Measurements from ENCODE around the gene GADD45B. TPM values are rescaled to one million over a fixed set of nuclear protein-coding genes. Genes with fewer than 3 reads are reported as not detected.
"Not testable (repeated sequence)": the region's sequence is repeated elsewhere in the genome, so short reads cannot be mapped to it uniquely, and the experiment has no call there.

Gene GADD45B
- total RNA-seq, 2 experiments from 2014 or later = 59.2 to 61.4 TPM

GRCh38 chr19:2460245-2460644 lies 15.7 kb upstream of the GADD45B start:
- Mint-ChIP-seq H3K9me3 (ENCODE audit: insufficient read depth) (no peaks in the 10 kb centered on the region), H3K4me3 (no peak overlapping the region), H3K36me3 (ENCODE audit: low read depth) (peaks cover 8% of the 10 kb centered on the region), H3K27me3 (ENCODE audit: low read depth) (no peaks in the 10 kb centered on the region), H3K27ac (no peak overlapping the region), H3K4me1 (ENCODE audit: low read depth) (peaks cover 27% of the 10 kb centered on the region)
- CTCF ChIA-PET = interaction anchor here (1.4 to 1.5 kb wide), 2 partner anchors 160 to 177 kb away, joined by 4 read pairs; no protein-coding TSS in a partner anchor
- no peak for ATAC-seq
- POLR2A ChIA-PET = interaction anchor here (0.9 to 5.7 kb wide), 2 partner anchors 17 to 160 kb away, joined by 3 to 46 read pairs; partner anchors contain the start of gene GADD45B
- no peak for DNase-seq

- peaks cover 7% of the 10 kb centered on the region for H3K36me3 Mint-ChIP-seq (ENCODE audit: low read depth)
- H3K9me3 Mint-ChIP-seq (ENCODE audit: insufficient read depth) = no peaks in the 10 kb centered on the region
- peak; percentile 83 for DNase-seq
- peak overlapping the region; percentile 91 for H3K4me3 Mint-ChIP-seq
- peaks cover 22% of the 10 kb centered on the region for H3K4me1 Mint-ChIP-seq (ENCODE audit: low read depth)
- POLR2A ChIA-PET = interaction anchor here (1.2 to 5.7 kb wide), 5 partner anchors 11 to 159 kb away, joined by 3 to 46 read pairs (median 4); partner anchors contain the start of gene GADD45B
- CTCF ChIA-PET = interaction anchor here (0.7 to 4.2 kb wide), 6 partner anchors 12 to 379 kb away, joined by 3 to 21 read pairs (median 4); partner anchors contain the start of gene ZNF555
- ATAC-seq = peak; percentile 81
- no peaks in the 10 kb centered on the region for H3K27me3 Mint-ChIP-seq (ENCODE audit: low read depth)
- H3K27ac Mint-ChIP-seq = peak overlapping the region; percentile 91
These were observed 13.9 kb upstream of the GADD45B start for GRCh38 chr19:2461751-2462634.

GRCh38 chr19:2462635-2463421 lies 13.1 kb upstream of the GADD45B start:
- H3K9me3 Mint-ChIP-seq (ENCODE audit: insufficient read depth) = no peaks in the 10 kb centered on the region
- CTCF ChIA-PET = interaction anchor here (0.7 to 4.2 kb wide), 3 partner anchors 148 to 378 kb away, joined by 3 to 21 read pairs (median 4); partner anchors contain the start of gene ZNF555
- no peak for DNase-seq
- POLR2A ChIA-PET = interaction anchor here (1.2 to 5.7 kb wide), 5 partner anchors 10 to 158 kb away, joined by 3 to 46 read pairs (median 4); partner anchors contain the start of gene GADD45B
- H3K27ac Mint-ChIP-seq = peak overlapping the region; percentile 91
- no peak for ATAC-seq
- peaks cover 3% of the 10 kb centered on the region for H3K36me3 Mint-ChIP-seq (ENCODE audit: low read depth)
- peak overlapping the region; percentile 91 for H3K4me3 Mint-ChIP-seq
- no peaks in the 10 kb centered on the region for H3K27me3 Mint-ChIP-seq (ENCODE audit: low read depth)
- peaks cover 19% of the 10 kb centered on the region for H3K4me1 Mint-ChIP-seq (ENCODE audit: low read depth)

- H3K9me3 Mint-ChIP-seq (ENCODE audit: insufficient read depth); H3K36me3 Mint-ChIP-seq (ENCODE audit: low read depth); ATAC-seq; DNase-seq; H3K27me3 Mint-ChIP-seq (ENCODE audit: low read depth): not testable (repeated sequence)
- Mint-ChIP-seq H3K4me1 (ENCODE audit: low read depth) (peaks cover 23% of the 10 kb centered on the region), H3K4me3 (peak overlapping the region; percentile 53), H3K27ac (peak overlapping the region; percentile 69)
- CTCF ChIA-PET = interaction anchor here (1.0 to 4.2 kb wide), 4 partner anchors 89 to 155 kb away, joined by 3 to 21 read pairs (median 4); no protein-coding TSS in a partner anchor
- POLR2A ChIA-PET = interaction anchor here (1.0 to 5.7 kb wide), 3 partner anchors 13 to 147 kb away, joined by 4 to 46 read pairs (median 5); partner anchors contain the start of gene GADD45B
These were observed 12.2 kb upstream of the GADD45B start for GRCh38 chr19:2463694-2464093.

- Mint-ChIP-seq H3K9me3 (ENCODE audit: insufficient read depth) (no peaks in the 10 kb centered on the region), H3K4me3 (no peak overlapping the region), H3K4me1 (ENCODE audit: low read depth) (peaks cover 30% of the 10 kb centered on the region), H3K27me3 (ENCODE audit: low read depth) (no peaks in the 10 kb centered on the region), H3K27ac (no peak overlapping the region), H3K36me3 (ENCODE audit: low read depth) (peaks cover 3% of the 10 kb centered on the region)
- DNase-seq = no peak
- ChIA-PET CTCF (interaction anchor here (1.0 to 4.2 kb wide), 6 partner anchors 11 to 173 kb away, joined by 3 to 21 read pairs (median 4); partner anchors contain the start of gene GADD45B), POLR2A (interaction anchor here (1.0 to 5.7 kb wide), 2 partner anchors 13 to 145 kb away, joined by 5 to 46 read pairs; partner anchors contain the start of gene GADD45B)
- no peak for ATAC-seq
These were observed 11.5 kb upstream of the GADD45B start for GRCh38 chr19:2464389-2464788.

GRCh38 chr19:2468596-2468995 lies 7.3 kb upstream of the GADD45B start:
- POLR2A ChIA-PET = interaction anchor here (0.6 kb wide), 1 partner anchor 1537 kb away, joined by 3 read pairs; no protein-coding TSS in a partner anchor
- CTCF ChIA-PET = interaction anchor here (1.0 to 2.8 kb wide), 5 partner anchors 12 to 313 kb away, joined by 3 to 11 read pairs (median 6); partner anchors contain the start of gene LMNB2
- DNase-seq = no peak
- no peak overlapping the region for H3K27ac Mint-ChIP-seq
- ATAC-seq = no peak
- H3K4me3 Mint-ChIP-seq = no peak overlapping the region
- peaks cover 2% of the 10 kb centered on the region for H3K27me3 Mint-ChIP-seq (ENCODE audit: low read depth)
- peaks cover 21% of the 10 kb centered on the region for H3K4me1 Mint-ChIP-seq (ENCODE audit: low read depth)
- H3K36me3 Mint-ChIP-seq (ENCODE audit: low read depth) = no peaks in the 10 kb centered on the region
- H3K9me3 Mint-ChIP-seq (ENCODE audit: insufficient read depth) = no peaks in the 10 kb centered on the region

- ChIA-PET CTCF (interaction anchor here (1.0 to 2.8 kb wide), 8 partner anchors 13 to 313 kb away, joined by 3 to 20 read pairs (median 7); partner anchors contain the start of gene LMNB2), POLR2A (interaction anchor here (0.6 kb wide), 1 partner anchor 1536 kb away, joined by 3 read pairs; no protein-coding TSS in a partner anchor)
- H3K4me3 Mint-ChIP-seq = no peak overlapping the region
- H3K4me1 Mint-ChIP-seq (ENCODE audit: low read depth) = peaks cover 21% of the 10 kb centered on the region
- H3K36me3 Mint-ChIP-seq (ENCODE audit: low read depth) = no peaks in the 10 kb centered on the region
- H3K9me3 Mint-ChIP-seq (ENCODE audit: insufficient read depth) = no peaks in the 10 kb centered on the region
- ATAC-seq (peak; percentile 16), DNase-seq (peak; percentile 57)
- peaks cover 2% of the 10 kb centered on the region for H3K27me3 Mint-ChIP-seq (ENCODE audit: low read depth)
- H3K27ac Mint-ChIP-seq = peak overlapping the region; percentile 56
These were observed 6.6 kb upstream of the GADD45B start for GRCh38 chr19:2469102-2469914.

GRCh38 chr19:2469915-2470200 lies 6.1 kb upstream of the GADD45B start:
- H3K4me1 Mint-ChIP-seq (ENCODE audit: low read depth) = peaks cover 22% of the 10 kb centered on the region
- H3K36me3 Mint-ChIP-seq (ENCODE audit: low read depth); H3K9me3 Mint-ChIP-seq (ENCODE audit: insufficient read depth); ATAC-seq; H3K4me3 Mint-ChIP-seq; DNase-seq; H3K27me3 Mint-ChIP-seq (ENCODE audit: low read depth); POLR2A ChIA-PET: not testable (repeated sequence)
- CTCF ChIA-PET = interaction anchor here (1.4 to 2.7 kb wide), 6 partner anchors 13 to 151 kb away, joined by 3 to 20 read pairs (median 7); partner anchors contain the start of gene LMNB2
- H3K27ac Mint-ChIP-seq = peak overlapping the region; percentile 56

- H3K27ac Mint-ChIP-seq = peak overlapping the region; percentile 46
- H3K4me3 Mint-ChIP-seq = peak overlapping the region; percentile 86
- peaks cover 20% of the 10 kb centered on the region for H3K4me1 Mint-ChIP-seq (ENCODE audit: low read depth)
- CTCF ChIA-PET = interaction anchor here (0.6 to 6.6 kb wide), 19 partner anchors 13 to 275 kb away, joined by 3 to 162 read pairs (median 4); partner anchors contain the start of gene LMNB2
- H3K27me3 Mint-ChIP-seq (ENCODE audit: low read depth) = peaks cover 2% of the 10 kb centered on the region
- ATAC-seq = peak; percentile 31
- H3K36me3 Mint-ChIP-seq (ENCODE audit: low read depth) = peaks cover 27% of the 10 kb centered on the region
- DNase-seq = peak; percentile 90
- POLR2A ChIA-PET = interaction anchor here (0.5 to 5.3 kb wide), 7 partner anchors 87 to 731 kb away, joined by 3 to 143 read pairs (median 58); no protein-coding TSS in a partner anchor
- H3K9me3 Mint-ChIP-seq (ENCODE audit: insufficient read depth) = no peaks in the 10 kb centered on the region
These were observed 1.5 kb upstream of the GADD45B start for GRCh38 chr19:2474232-2475017.

Measured in activated CD8-positive, alpha-beta T cell treated with anti-CD3 and anti-CD28 coated beads, Interleukin-2, amount 10 ng/mL, durations not matched to agents 7 days and 5 days (primary cell).